ENCODE results near the gene SPAG16. TPM values are rescaled to one million over a fixed set of nuclear protein-coding genes. Genes with fewer than 3 reads are reported as not detected.

Gene SPAG16
- total RNA-seq, 1 donor from 2014 or later, result 20.6 TPM

DNA sequence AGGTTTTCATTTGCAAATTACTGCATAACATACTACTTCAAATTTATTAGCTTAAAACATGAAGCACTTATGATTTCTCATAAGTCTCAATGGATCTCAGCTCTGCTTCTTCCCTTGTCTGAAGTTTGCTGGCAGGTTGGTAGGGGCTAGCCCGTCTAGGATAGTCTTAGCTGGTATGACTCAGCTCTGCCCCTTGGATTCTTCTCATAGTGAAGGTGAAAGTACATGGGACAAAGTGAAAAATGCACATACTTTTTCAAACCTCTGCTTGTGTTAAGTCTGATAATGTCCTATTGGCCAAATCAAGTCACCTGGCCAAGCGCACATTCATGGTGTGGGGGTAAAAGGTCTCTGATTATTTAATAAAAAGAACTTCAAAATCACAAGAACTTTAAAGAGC, 941.8 kb downstream of the SPAG16 start:
- H3K9me3 ChIP-seq (replicated peaks), result no peaks in the 10 kb centered on the region
- no peaks in the 10 kb centered on the region for H3K4me1 ChIP-seq
- DNase-seq, result no peak
- no peak for TF ChIP-seq CTCF (IDR thresholded peaks at IDR 0.05; ENCODE audit: borderline replicate concordance)
- no peaks in the 10 kb centered on the region for H3K36me3 ChIP-seq
- H3K27ac ChIP-seq (replicated peaks), result no peak overlapping the region
- H3K27me3 ChIP-seq (ENCODE audit: low read depth), result no peaks in the 10 kb centered on the region
- no peak overlapping the region for H3K4me3 ChIP-seq
- intact Hi-C loops (cut with micrococcal nuclease), result no loop called here

GRCh38 chr2:214232271-214232670, 948.0 kb downstream of the SPAG16 start:
- no peak for DNase-seq
- Histone ChIP-seq H3K9me3 (replicated peaks) (peaks cover 3% of the 10 kb centered on the region), H3K4me3 (no peak overlapping the region), H3K27me3 (ENCODE audit: low read depth) (no peaks in the 10 kb centered on the region), H3K27ac (replicated peaks) (no peak overlapping the region), H3K4me1 (no peaks in the 10 kb centered on the region), H3K36me3 (no peaks in the 10 kb centered on the region)
- no peak for TF ChIP-seq CTCF (IDR thresholded peaks at IDR 0.05; ENCODE audit: borderline replicate concordance)
- intact Hi-C loops (cut with micrococcal nuclease), result loop anchor here (10.0 kb wide), 1 partner anchor 1037 kb away; no protein-coding TSS in a partner anchor

- Histone ChIP-seq H3K4me1 (no peaks in the 10 kb centered on the region), H3K36me3 (no peaks in the 10 kb centered on the region), H3K4me3 (no peak overlapping the region), H3K9me3 (replicated peaks) (peaks cover 3% of the 10 kb centered on the region), H3K27ac (replicated peaks) (no peak overlapping the region), H3K27me3 (ENCODE audit: low read depth) (no peaks in the 10 kb centered on the region)
- DNase-seq, result no peak
- intact Hi-C loops (cut with micrococcal nuclease), result loop anchor here (10.0 kb wide), 1 partner anchor 1038 kb away; no protein-coding TSS in a partner anchor
- no peak for TF ChIP-seq CTCF (IDR thresholded peaks at IDR 0.05; ENCODE audit: borderline replicate concordance)
Measured at GRCh38 chr2:214233164-214233563, 948.9 kb downstream of the SPAG16 start.

DNA sequence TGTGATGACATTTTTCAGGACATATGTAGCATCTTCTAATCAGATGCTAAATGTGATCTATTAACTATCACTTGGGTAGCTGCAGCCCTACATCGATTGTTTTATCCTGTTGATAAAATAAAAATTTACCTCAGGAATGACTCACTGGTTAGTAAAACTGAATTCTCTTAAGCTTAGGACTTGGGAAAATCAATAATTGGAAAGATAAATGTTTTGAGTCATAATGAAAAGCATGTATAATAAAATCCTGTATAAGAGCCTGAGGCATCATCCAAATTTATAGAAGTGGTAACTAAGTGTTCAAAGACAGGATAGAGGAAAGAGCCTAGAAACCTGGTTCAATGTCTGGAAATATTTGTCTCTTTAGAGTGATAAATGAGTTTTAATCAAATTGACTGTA, 958.5 kb downstream of the SPAG16 start:
- DNase-seq, result no peak
- H3K4me3 ChIP-seq, result no peak overlapping the region
- no peaks in the 10 kb centered on the region for H3K36me3 ChIP-seq
- TF ChIP-seq CTCF (IDR thresholded peaks at IDR 0.05; ENCODE audit: borderline replicate concordance), result no peak
- no peaks in the 10 kb centered on the region for H3K9me3 ChIP-seq (replicated peaks)
- H3K27ac ChIP-seq (replicated peaks), result no peak overlapping the region
- no peaks in the 10 kb centered on the region for H3K27me3 ChIP-seq (ENCODE audit: low read depth)
- intact Hi-C loops (cut with micrococcal nuclease), result no loop called here
- H3K4me1 ChIP-seq, result no peaks in the 10 kb centered on the region

- H3K36me3 ChIP-seq, result no peaks in the 10 kb centered on the region
- H3K4me1 ChIP-seq, result no peaks in the 10 kb centered on the region
- TF ChIP-seq CTCF (IDR thresholded peaks at IDR 0.05; ENCODE audit: borderline replicate concordance), result no peak
- H3K27me3 ChIP-seq (ENCODE audit: low read depth), result no peaks in the 10 kb centered on the region
- H3K9me3 ChIP-seq (replicated peaks), result no peaks in the 10 kb centered on the region
- intact Hi-C loops (cut with micrococcal nuclease), result no loop called here
- no peak for DNase-seq
- H3K27ac ChIP-seq (replicated peaks), result no peak overlapping the region
- H3K4me3 ChIP-seq, result no peak overlapping the region
Measured at GRCh38 chr2:214244847-214245246, 960.6 kb downstream of the SPAG16 start.

- Histone ChIP-seq H3K9me3 (replicated peaks) (no peaks in the 10 kb centered on the region), H3K27ac (replicated peaks) (no peak overlapping the region), H3K27me3 (ENCODE audit: low read depth) (no peaks in the 10 kb centered on the region), H3K36me3 (no peaks in the 10 kb centered on the region), H3K4me1 (no peaks in the 10 kb centered on the region), H3K4me3 (no peak overlapping the region)
- DNase-seq, result no peak
- no peak for TF ChIP-seq CTCF (IDR thresholded peaks at IDR 0.05; ENCODE audit: borderline replicate concordance)
- intact Hi-C loops (cut with micrococcal nuclease), result no loop called here
Measured at GRCh38 chr2:214246417-214246816, 962.2 kb downstream of the SPAG16 start.
